NCI-H1417 (cell line): ENCODE results near the gene A4GNT.
"Not testable (repeated sequence)": the region's sequence is repeated elsewhere in the genome, so short reads cannot be mapped to it uniquely, and the experiment has no call there.

ENCODE experiments used
- DNase-seq, 3 experiments: peaks; one replicate each; lab custom pipeline; 2025; lab: John Stamatoyannopoulos, UW

The A4GNT gene

DNA sequence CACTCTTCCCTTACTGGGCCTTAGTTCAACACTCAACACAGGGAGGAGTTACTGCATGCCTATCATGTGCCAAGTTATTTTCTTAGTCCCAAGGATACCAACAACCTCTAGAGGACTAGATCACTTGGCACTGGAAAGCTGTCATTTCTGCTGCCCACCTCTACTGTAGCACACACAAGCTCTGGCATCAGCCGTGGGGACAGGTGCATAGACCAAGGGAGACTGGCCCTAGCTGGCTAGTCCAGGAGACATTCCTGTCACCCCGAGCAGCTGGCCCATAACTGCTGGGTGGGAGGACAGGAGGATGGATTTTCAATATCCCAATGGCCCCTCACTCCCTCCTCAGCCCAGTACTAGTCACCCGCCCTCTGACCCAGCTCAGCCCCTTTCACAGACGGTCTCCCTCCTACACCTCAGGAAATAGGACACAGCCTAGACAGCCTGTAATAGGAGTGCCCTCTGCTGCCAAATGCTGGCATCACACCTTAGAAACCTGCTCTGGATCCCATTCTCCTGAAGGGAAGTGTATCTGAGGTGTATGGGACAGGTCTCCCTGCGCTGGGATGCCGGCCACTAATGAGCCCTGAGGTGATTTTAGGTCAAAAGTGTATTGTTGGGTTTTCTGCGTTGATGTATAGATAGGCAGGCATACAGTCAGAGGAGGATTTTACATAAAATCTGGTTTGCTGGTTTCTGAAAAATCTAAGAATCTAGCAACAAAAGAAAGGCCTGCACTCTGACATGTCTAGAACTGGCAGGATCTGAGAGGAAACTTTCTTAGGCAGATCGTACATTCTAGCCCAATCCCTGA, 13.4 kb downstream of the A4GNT start:
- DNase-seq, result peak; percentile 69 to 80 (median 72)

- peak; percentile 58 to 81 (median 69) for DNase-seq
Observed at GRCh38 chr3:138114988-138115971, 16.9 kb downstream of the A4GNT start, which contains the start of gene DZIP1L. DZIP1L (minus strand) TSS chr3:138115608; CDS start chr3:138103971, 11,637 bp downstream.

- no peak for DNase-seq
Observed at GRCh38 chr3:138114431-138114918, 17.7 kb downstream of the A4GNT start.

DNA sequence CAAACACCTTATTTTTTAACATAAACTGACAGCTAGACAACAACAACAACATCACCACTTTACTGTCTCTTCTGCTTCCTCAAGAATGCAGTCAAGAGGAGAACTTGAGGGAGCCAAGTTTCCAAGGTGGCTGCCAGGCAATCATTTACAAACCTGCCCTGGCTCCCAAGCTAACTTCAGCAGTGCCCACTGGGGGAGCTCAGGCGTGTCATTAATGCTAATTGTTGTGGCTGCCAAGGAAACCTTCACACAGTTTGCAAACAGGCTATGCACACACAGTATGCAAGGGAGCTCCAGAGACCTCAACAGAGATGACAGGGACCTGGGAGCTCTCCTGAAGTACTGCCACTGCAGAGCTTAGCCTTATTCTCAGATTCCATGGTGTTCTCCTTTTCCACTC, 18.9 kb downstream of the A4GNT start:
- peak in 2 of 3 experiments; percentile 65 to 80 for DNase-seq

DNA sequence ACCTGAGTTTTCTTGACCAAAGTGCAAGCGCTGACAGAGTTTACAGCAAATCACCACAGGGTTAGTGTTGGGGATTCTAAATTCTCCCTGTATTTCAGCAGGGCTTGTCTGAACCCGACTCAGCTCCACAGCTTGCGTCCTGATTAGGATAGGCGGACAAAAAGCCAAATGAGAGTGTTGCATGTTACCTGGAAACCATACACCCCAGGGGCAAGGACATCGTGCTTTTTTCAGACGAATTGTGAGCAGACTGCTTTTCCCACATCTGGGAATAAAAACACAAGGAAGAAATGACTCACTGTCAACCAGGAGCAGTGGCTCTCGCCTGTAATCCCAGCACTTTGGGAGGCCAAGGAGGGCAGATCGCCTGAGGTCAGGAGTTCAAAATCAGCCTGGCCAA, 19.8 kb downstream of the A4GNT start:
- DNase-seq, result no peak

DNA sequence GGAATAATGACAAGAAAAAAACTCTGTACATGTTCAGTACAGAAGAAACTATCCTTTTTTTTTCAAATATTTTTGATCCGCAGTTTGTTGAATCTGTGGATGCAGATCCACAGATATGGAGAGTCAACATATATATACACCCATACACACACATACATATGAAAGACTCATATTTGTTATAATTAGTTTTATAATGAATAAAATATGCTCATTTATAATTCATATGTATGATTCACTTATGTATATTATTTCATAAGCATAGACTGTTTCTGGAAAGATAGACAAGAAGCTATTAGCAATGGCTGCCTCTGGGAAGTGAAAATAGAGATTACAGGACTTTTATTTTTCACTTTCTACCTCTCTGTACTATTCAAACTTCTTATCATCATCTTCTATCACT, 26.6 kb downstream of the A4GNT start:
- no peak for DNase-seq

- DNase-seq, result no peak
Observed at GRCh38 chr3:138103466-138103865, 28.7 kb downstream of the A4GNT start.

GRCh38 chr3:138101351-138101940, 30.7 kb downstream of the A4GNT start:
- not testable (repeated sequence) for DNase-seq

GRCh38 chr3:138099417-138099816, 32.8 kb downstream of the A4GNT start:
- DNase-seq, result no peak

GRCh38 chr3:138097192-138098172, 34.7 kb downstream of the A4GNT start:
- no peak for DNase-seq

- no peak for DNase-seq
Observed at GRCh38 chr3:138093721-138094120, 38.5 kb downstream of the A4GNT start.

- DNase-seq, result no peak
Observed at GRCh38 chr3:138092023-138092422, 40.2 kb downstream of the A4GNT start.

DNA sequence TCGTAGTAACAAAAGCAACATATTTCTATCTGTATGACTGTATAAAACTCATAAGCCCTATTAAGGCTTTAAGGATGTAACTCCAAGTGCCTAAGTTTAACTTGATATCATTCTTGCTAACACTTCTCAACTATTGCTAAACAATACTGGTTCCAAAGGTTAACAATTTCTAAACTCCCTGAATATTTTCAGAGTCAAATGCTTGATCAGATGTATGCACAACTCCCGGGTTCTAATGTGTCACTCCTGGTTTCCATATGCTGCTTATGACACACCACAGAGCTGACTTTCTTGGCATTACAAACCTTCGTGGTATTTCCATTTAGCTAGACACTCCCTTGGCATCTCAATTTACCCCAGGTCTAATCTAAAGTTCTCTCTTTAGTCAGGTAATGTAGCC, 43.1 kb downstream of the A4GNT start:
- no peak for DNase-seq

DNA sequence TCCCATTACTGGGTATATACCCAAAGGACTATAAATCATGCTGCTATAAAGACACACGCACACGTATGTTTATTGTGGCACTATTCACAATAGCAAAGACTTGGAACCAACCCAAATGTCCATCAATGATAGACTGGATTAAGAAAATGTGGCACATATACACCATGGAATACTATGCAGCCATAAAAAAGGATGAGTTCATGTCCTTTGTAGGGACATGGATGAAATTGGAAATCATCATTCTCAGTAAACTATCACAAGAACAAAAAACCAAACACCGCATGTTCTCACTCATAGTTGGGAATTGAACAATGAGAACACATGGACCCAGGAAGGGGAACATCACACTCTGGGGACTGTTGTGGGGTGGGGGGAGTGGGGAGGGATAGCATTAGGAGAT, 46.4 kb downstream of the A4GNT start:
- DNase-seq, result not testable (repeated sequence)

GRCh38 chr3:138084196-138084595, 48.0 kb downstream of the A4GNT start:
- DNase-seq, result no peak

- DNase-seq, result no peak
Observed at GRCh38 chr3:138082992-138083386, 49.2 kb downstream of the A4GNT start.

- peak in 2 of 3 experiments; percentile 19 to 31 for DNase-seq
Observed at GRCh38 chr3:138082085-138082991, 49.9 kb downstream of the A4GNT start.

GRCh38 chr3:138081371-138082084, 50.7 kb downstream of the A4GNT start:
- DNase-seq, result no peak

DNA sequence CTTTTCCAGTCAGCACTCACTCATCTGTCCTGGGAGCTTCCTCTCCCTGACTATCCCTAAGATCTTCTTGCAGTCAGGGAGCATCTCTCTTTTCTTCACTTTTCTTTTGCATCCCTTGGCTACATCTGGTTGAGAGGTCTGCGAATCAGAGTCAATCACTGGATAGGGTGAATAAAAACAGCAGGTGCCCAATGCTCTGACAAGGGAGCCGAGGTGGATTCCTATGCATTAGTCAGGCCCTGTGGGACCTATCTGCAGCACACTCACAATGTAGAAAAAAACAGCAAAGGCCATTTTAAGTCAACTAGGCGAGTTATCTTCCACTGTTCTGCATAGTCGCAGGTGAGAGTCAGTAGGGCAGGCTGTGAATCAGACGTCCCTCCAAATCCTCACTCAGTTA, 52.3 kb downstream of the A4GNT start:
- DNase-seq, result no peak
